Measurements from ENCODE around the gene CDK18. TPM values are rescaled to one million over a fixed set of nuclear protein-coding genes. Genes with fewer than 3 reads are reported as not detected.

Gene CDK18
- total and polyA plus RNA-seq, 2 donors from 2014 or later = 25.7 to 36.3 TPM

DNA sequence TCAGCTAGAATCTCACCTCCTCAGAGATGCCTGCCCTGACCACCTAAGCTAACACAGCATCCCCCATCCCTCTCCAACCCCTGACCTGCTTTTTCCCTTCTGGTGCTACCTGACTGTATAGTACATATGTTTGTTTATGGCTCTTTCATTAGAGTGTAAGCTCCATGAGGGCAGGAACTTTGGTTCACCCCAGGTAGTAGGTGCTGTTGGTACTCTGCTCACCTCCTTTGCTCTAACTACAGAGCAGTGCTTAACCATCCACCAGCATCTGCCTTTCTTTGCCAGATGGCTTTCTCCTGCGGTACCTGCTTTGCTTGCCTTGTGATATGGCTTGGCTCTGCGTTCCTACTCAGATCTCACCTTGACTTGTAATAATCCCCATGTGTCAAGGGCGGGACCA is 29.9 kb upstream of the CDK18 start:
- no peak overlapping the region for H3K4me3 ChIP-seq (ENCODE audit: low read length in 3 of 3)

DNA sequence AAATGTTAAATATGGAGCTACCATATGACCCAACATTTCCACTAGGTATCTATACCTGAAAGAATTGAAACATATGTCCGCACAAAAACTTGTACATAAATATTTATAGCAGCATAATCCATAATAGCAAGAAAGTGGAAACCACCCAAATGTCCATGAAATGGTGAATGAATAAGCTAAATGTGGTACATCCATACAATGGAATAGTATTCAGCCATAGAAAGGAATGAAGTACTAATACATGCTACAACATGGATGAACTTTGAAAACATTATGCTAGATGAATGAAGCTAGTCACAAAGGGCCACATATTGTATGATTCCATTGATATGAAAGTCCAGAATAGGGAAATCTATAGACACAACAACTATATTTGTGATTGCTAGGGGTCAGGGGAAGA is 28.6 kb upstream of the CDK18 start:
- no peaks in the 10 kb centered on the region for H3K36me3 ChIP-seq (ENCODE audit: control insufficient read depth in 2 of 3, insufficient read depth in 3 of 3, low read length in 3 of 3)
- H3K9ac ChIP-seq (ENCODE audit: low read length in 3 of 3) = no peak overlapping the region
- no peaks in the 10 kb centered on the region for H3K9me3 ChIP-seq (ENCODE audit: control insufficient read depth in 2 of 3, insufficient read depth in 1 of 3, low read length in 3 of 3)
- peaks cover 0 to 3% (median 0%) of the 10 kb centered on the region in 3 donors for H3K4me1 ChIP-seq (ENCODE audit: control insufficient read depth in 2 of 3, insufficient read depth in 2 of 3, low read depth in 1 of 3, low read length in 3 of 3)
- H3K27me3 ChIP-seq (ENCODE audit: control insufficient read depth, insufficient read depth, low read length) = no peaks in the 10 kb centered on the region
- H3K27ac ChIP-seq (ENCODE audit: low read depth in 2 of 2, low read length in 2 of 2) = no peak overlapping the region
- TF ChIP-seq, protein P1, sequence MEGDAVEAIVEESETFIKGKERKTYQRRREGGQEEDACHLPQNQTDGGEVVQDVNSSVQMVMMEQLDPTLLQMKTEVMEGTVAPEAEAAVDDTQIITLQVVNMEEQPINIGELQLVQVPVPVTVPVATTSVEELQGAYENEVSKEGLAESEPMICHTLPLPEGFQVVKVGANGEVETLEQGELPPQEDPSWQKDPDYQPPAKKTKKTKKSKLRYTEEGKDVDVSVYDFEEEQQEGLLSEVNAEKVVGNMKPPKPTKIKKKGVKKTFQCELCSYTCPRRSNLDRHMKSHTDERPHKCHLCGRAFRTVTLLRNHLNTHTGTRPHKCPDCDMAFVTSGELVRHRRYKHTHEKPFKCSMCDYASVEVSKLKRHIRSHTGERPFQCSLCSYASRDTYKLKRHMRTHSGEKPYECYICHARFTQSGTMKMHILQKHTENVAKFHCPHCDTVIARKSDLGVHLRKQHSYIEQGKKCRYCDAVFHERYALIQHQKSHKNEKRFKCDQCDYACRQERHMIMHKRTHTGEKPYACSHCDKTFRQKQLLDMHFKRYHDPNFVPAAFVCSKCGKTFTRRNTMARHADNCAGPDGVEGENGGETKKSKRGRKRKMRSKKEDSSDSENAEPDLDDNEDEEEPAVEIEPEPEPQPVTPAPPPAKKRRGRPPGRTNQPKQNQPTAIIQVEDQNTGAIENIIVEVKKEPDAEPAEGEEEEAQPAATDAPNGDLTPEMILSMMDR (IDR thresholded peaks at IDR 0.05; ENCODE audit: borderline replicate concordance, extremely low read depth, insufficient read depth) = no peak
- DNase-seq = no peak
- H3K4me3 ChIP-seq (ENCODE audit: low read length in 3 of 3) = no peak overlapping the region
- FAIRE-seq = no peak
- intact Hi-C loops (cut with DNase I) = no loop called here

More for the DNA sequence above, 29.9 kb upstream of the CDK18 start:
- no peaks in the 10 kb centered on the region for H3K36me3 ChIP-seq (ENCODE audit: control insufficient read depth in 2 of 3, insufficient read depth in 3 of 3, low read length in 3 of 3)
- no peak for DNase-seq
- intact Hi-C loops (cut with DNase I) = no loop called here
- TF ChIP-seq, protein P1 (IDR thresholded peaks at IDR 0.05; ENCODE audit: borderline replicate concordance, extremely low read depth, insufficient read depth) = no peak
- FAIRE-seq = no peak
- no peaks in the 10 kb centered on the region for H3K27me3 ChIP-seq (ENCODE audit: control insufficient read depth, insufficient read depth, low read length)
- H3K4me1 ChIP-seq (ENCODE audit: control insufficient read depth in 2 of 3, insufficient read depth in 2 of 3, low read depth in 1 of 3, low read length in 3 of 3) = peaks cover 0 to 3% (median 3%) of the 10 kb centered on the region in 3 donors
- no peaks in the 10 kb centered on the region for H3K9me3 ChIP-seq (ENCODE audit: control insufficient read depth in 2 of 3, insufficient read depth in 1 of 3, low read length in 3 of 3)
- no peak overlapping the region for H3K27ac ChIP-seq (ENCODE audit: low read depth in 2 of 2, low read length in 2 of 2)
- H3K9ac ChIP-seq (ENCODE audit: low read length in 3 of 3) = no peak overlapping the region

DNA sequence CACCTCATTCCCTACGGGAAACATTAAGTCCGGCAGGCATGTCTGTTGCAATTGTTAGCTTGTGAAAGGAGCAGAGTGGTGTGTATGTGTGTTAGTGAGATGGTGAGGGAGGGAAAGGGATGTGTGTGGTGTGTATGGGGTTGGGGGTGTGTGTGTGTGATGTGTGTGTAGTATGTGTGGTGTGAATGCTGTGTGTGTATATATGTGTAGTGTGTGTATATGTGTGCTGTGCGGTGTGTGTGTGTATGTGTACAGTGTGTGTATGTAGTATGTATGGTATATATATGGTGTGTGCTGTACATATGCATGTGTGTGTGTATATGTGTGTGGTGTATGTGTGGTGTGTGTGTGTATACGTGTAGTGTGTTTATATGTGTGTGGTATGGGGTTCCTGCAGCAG is 27.8 kb upstream of the CDK18 start:
- Histone ChIP-seq H3K27ac (ENCODE audit: low read depth in 2 of 2, low read length in 2 of 2) (no peak overlapping the region), H3K27me3 (ENCODE audit: control insufficient read depth, insufficient read depth, low read length) (no peaks in the 10 kb centered on the region), H3K9me3 (ENCODE audit: control insufficient read depth in 2 of 3, insufficient read depth in 1 of 3, low read length in 3 of 3) (no peaks in the 10 kb centered on the region), H3K4me1 (ENCODE audit: control insufficient read depth in 2 of 3, insufficient read depth in 2 of 3, low read depth in 1 of 3, low read length in 3 of 3) (peaks cover 0 to 3% (median 0%) of the 10 kb centered on the region in 3 donors), H3K4me3 (ENCODE audit: low read length in 3 of 3) (no peak overlapping the region), H3K36me3 (ENCODE audit: control insufficient read depth in 2 of 3, insufficient read depth in 3 of 3, low read length in 3 of 3) (no peaks in the 10 kb centered on the region), H3K9ac (ENCODE audit: low read length in 3 of 3) (no peak overlapping the region)
- intact Hi-C loops (cut with DNase I) = no loop called here
- DNase-seq (no peak), FAIRE-seq (no peak)
- TF ChIP-seq, protein P1 (IDR thresholded peaks at IDR 0.05; ENCODE audit: borderline replicate concordance, extremely low read depth, insufficient read depth) = no peak
